K562 (cell line): ENCODE measurements around the gene ZDHHC5. TPM values are rescaled to one million over a fixed set of nuclear protein-coding genes. Genes with fewer than 3 reads are reported as not detected.

Experiments
- E2F3 ChIP-seq: fragments of 250-450 bp; sonication (Bioruptor Pico); IDR thresholded peaks from 2 replicates; pipeline ENCODE4 v1.4.0; 2020; ENCODE audit warnings: mild to moderate bottlenecking
- EP300 ChIP-seq: IDR thresholded peaks from 2 replicates; pipeline ENCODE4 v1.6.1; 2012; ENCODE audit warnings: low read length, improper control_type of control experiment
- GABPB1 ChIP-seq: sonication (generic); formaldehyde crosslinking; IDR thresholded peaks from 2 replicates; pipeline ENCODE4 v1.8.0; 2022; ENCODE audit warnings: mild to moderate bottlenecking, missing genetic modification reagents
- GATA2 ChIP-seq: sonication (generic); formaldehyde crosslinking; IDR thresholded peaks from 2 replicates; pipeline ENCODE4 v1.4.0; 2020; ENCODE audit warnings: mild to moderate bottlenecking, missing genetic modification reagents
- HNRNPUL1 ChIP-seq: fragments of 200-400 bp; formaldehyde crosslinking; IDR thresholded peaks from 2 replicates; pipeline ENCODE4 v1.6.1; 2017; ENCODE audit warnings: low read length
- RBM22 ChIP-seq: fragments of 200-400 bp; formaldehyde crosslinking; IDR thresholded peaks from 2 replicates; pipeline ENCODE4 v1.6.1; 2018; ENCODE audit warnings: low read length, low read depth; ENCODE audit not compliant: poor library complexity, severe bottlenecking
- SMAD1 ChIP-seq: fragments of 150-350 bp; IDR thresholded peaks from 2 replicates; pipeline ENCODE4 v1.6.1; 2014; ENCODE audit warnings: low read length, low read depth; ENCODE audit not compliant: partially characterized antibody
- SREBF1 ChIP-seq: fragments of 150-350 bp; IDR thresholded peaks from 2 replicates; pipeline ENCODE4 v1.6.1; 2014; ENCODE audit warnings: antibody characterized with exemption, low read depth, low read length, borderline replicate concordance
- TCF7 ChIP-seq: sonication (generic); IDR thresholded peaks from 2 replicates; pipeline ENCODE4 v1.6.1; 2016; ENCODE audit warnings: antibody characterized with exemption, borderline replicate concordance
- XRCC4 ChIP-seq: IDR thresholded peaks from one replicate; pipeline ENCODE4 v1.6.1; 2011; ENCODE audit not compliant: insufficient read depth, insufficient read length; ENCODE audit errors: extremely low read depth
- YBX1 ChIP-seq: fragments of 450-650 bp; IDR thresholded peaks from 2 replicates; pipeline ENCODE4 v1.7.1; 2016; ENCODE audit warnings: mild to moderate bottlenecking
- ZNF174 ChIP-seq: fragments of 250-450 bp; sonication (Bioruptor Pico); IDR thresholded peaks from 2 replicates; pipeline ENCODE4 v1.4.0; 2020; ENCODE audit warnings: mild to moderate bottlenecking
- ZNF695 ChIP-seq: fragments of 450-650 bp; formaldehyde crosslinking; IDR thresholded peaks from 2 replicates; pipeline ENCODE4 v1.4.0; 2020; ENCODE audit warnings: mild to moderate bottlenecking, moderate library complexity
- polyA plus RNA-seq, 8 experiments: library from polyadenylated mRNA; depleted of rRNA in 4 of 8; stranded (reverse) in 5 of 8; unstranded in 3 of 8; fragments of >200 nt; fragmentation: Nextera tagmentation in 2 of 8; fragmentation: Illumina TruSeq in 1 of 8; extraction: Ambion mirVana in 2 of 8; extraction: Trizol in 1 of 8; gene quantifications; 2 replicates each; pipeline versions ENCODE4 v1.2.1 to v1.2.3, GENCODE V29; 2011 to 2014; ENCODE audit warnings: inconsistent platforms in 1 of 8, missing spikeins in 1 of 8
- total RNA-seq, 7 experiments: library from RNA; depleted of rRNA in 6 of 7; stranded (reverse); fragments of >200 nt in 6 of 7; fragmentation: Illumina TruSeq in 2 of 7; extraction: Trizol in 2 of 7; gene quantifications; 2 replicates each; pipeline versions ENCODE4 v1.2.1 to v1.2.3, GENCODE V29; 2011 to 2021; ENCODE audit warnings: low replicate concordance in 1 of 7
- TF ChIP-seq, protein P1 (sequence below): IDR thresholded peaks from 2 replicates; pipeline ENCODE4 v1.6.1; 2011; ENCODE audit warnings: borderline replicate concordance, low read depth, mild to moderate bottlenecking, moderate library complexity, low read length; ENCODE audit not compliant: insufficient read depth, poor library complexity, severe bottlenecking
- TF ChIP-seq, protein P2 (sequence below): IDR thresholded peaks from 2 replicates; pipeline ENCODE4 v1.6.1; 2014; ENCODE audit warnings: antibody characterized with exemption
- TF ChIP-seq, protein P3 (sequence below): sonication (generic); formaldehyde crosslinking; IDR thresholded peaks from 2 replicates; pipeline ENCODE4 v1.8.0; 2022; ENCODE audit warnings: missing genetic modification reagents, mild to moderate bottlenecking, moderate library complexity, borderline replicate concordance
- TF ChIP-seq, protein P4 (sequence below): fragments of 250-450 bp; sonication (Bioruptor Pico); IDR thresholded peaks from 2 replicates; pipeline ENCODE4 v1.4.0; 2020; ENCODE audit warnings: mild to moderate bottlenecking, moderate library complexity, borderline replicate concordance
- TF ChIP-seq, protein P5 (sequence below): fragments of 250-450 bp; sonication (Bioruptor Pico); IDR thresholded peaks from 2 replicates; pipeline ENCODE4 v1.8.0; 2021; ENCODE audit warnings: borderline replicate concordance, mild to moderate bottlenecking, moderate library complexity; ENCODE audit not compliant: poor library complexity, severe bottlenecking

Gene ZDHHC5
- total and polyA plus RNA-seq, 9 of the 15 experiments (the other 6 are each of a cell fraction or from before 2014, with no cell fraction given): 3.8 to 64.2 (median 35.9) TPM

DNA sequence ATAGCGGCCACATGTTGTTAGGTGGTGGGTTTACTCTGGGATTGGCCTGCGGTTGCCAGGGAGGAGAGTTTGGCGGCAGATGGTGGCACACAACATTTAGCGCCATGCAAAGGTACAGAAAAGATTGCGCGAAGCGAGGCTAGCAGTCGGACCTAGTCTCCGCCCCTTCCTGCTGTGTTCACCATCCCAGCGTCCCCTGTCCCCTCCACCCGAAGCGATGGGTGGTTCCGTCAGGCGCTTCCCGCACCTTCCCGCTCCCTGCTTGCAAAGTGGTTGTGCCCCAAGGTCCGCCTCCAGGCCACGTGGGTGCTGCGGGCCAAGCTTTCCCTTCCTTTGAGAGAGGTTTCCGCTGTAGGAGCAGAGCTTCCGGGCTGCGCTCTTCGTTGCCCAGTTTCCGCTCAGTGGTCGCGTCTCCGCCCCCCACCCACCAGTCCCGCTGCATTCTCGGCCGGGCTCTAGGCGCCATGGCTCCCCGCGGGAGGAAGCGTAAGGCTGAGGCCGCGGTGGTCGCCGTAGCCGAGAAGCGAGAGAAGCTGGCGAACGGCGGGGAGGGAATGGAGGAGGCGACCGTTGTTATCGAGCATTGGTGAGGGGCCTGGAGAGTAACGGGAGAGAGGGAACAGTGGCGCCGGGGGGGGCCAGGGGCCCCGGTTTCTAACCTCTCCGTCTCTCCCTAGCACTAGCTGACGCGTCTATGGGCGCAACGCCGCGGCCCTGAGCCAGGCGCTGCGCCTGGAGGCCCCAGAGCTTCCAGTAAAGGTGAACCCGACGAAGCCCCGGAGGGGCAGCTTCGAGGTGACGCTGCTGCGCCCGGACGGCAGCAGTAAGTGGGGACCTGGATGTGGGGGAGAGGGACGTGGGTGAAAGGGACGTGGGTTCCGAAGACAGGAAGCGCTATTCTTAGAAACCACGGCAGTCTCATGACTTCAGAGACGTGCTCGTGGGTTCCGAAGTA is 73.5 kb downstream of the ZDHHC5 start, which contains the start of gene SELENOH (continued):
- TF ChIP-seq, protein P1, sequence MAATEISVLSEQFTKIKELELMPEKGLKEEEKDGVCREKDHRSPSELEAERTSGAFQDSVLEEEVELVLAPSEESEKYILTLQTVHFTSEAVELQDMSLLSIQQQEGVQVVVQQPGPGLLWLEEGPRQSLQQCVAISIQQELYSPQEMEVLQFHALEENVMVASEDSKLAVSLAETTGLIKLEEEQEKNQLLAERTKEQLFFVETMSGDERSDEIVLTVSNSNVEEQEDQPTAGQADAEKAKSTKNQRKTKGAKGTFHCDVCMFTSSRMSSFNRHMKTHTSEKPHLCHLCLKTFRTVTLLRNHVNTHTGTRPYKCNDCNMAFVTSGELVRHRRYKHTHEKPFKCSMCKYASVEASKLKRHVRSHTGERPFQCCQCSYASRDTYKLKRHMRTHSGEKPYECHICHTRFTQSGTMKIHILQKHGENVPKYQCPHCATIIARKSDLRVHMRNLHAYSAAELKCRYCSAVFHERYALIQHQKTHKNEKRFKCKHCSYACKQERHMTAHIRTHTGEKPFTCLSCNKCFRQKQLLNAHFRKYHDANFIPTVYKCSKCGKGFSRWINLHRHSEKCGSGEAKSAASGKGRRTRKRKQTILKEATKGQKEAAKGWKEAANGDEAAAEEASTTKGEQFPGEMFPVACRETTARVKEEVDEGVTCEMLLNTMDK: no peak
- TF ChIP-seq E2F3 (CRISPR knock-in tag) (peak; percentile 74), GABPB1 (CRISPR knock-in tag) (peak; percentile 99), TCF7 (peak; percentile 65; the same call in 1 of the 2 replicates), RBM22 (peak; percentile 99), SREBF1 (peak; percentile 72; the same call in 1 of the 2 replicates), SMAD1 (peak; percentile 82), ZNF174 (no peak), EP300 (peak; percentile 69), HNRNPUL1 (no peak), ZNF695 (no peak), XRCC4 (no peak), GATA2 (no peak), YBX1 (no peak)
- TF ChIP-seq, protein P2, sequence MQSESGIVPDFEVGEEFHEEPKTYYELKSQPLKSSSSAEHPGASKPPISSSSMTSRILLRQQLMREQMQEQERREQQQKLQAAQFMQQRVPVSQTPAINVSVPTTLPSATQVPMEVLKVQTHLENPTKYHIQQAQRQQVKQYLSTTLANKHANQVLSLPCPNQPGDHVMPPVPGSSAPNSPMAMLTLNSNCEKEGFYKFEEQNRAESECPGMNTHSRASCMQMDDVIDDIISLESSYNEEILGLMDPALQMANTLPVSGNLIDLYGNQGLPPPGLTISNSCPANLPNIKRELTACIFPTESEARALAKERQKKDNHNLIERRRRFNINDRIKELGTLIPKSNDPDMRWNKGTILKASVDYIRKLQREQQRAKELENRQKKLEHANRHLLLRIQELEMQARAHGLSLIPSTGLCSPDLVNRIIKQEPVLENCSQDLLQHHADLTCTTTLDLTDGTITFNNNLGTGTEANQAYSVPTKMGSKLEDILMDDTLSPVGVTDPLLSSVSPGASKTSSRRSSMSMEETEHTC: peak; percentile 92
- TF ChIP-seq, protein P3, sequence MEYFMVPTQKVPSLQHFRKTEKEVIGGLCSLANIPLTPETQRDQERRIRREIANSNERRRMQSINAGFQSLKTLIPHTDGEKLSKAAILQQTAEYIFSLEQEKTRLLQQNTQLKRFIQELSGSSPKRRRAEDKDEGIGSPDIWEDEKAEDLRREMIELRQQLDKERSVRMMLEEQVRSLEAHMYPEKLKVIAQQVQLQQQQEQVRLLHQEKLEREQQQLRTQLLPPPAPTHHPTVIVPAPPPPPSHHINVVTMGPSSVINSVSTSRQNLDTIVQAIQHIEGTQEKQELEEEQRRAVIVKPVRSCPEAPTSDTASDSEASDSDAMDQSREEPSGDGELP (CRISPR knock-in tag): peak; percentile 91
- TF ChIP-seq, protein P4, sequence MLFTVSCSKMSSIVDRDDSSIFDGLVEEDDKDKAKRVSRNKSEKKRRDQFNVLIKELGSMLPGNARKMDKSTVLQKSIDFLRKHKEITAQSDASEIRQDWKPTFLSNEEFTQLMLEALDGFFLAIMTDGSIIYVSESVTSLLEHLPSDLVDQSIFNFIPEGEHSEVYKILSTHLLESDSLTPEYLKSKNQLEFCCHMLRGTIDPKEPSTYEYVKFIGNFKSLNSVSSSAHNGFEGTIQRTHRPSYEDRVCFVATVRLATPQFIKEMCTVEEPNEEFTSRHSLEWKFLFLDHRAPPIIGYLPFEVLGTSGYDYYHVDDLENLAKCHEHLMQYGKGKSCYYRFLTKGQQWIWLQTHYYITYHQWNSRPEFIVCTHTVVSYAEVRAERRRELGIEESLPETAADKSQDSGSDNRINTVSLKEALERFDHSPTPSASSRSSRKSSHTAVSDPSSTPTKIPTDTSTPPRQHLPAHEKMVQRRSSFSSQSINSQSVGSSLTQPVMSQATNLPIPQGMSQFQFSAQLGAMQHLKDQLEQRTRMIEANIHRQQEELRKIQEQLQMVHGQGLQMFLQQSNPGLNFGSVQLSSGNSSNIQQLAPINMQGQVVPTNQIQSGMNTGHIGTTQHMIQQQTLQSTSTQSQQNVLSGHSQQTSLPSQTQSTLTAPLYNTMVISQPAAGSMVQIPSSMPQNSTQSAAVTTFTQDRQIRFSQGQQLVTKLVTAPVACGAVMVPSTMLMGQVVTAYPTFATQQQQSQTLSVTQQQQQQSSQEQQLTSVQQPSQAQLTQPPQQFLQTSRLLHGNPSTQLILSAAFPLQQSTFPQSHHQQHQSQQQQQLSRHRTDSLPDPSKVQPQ (CRISPR knock-in tag): no peak
- TF ChIP-seq, protein P5, sequence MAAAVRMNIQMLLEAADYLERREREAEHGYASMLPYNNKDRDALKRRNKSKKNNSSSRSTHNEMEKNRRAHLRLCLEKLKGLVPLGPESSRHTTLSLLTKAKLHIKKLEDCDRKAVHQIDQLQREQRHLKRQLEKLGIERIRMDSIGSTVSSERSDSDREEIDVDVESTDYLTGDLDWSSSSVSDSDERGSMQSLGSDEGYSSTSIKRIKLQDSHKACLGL (CRISPR knock-in tag): peak; percentile 94
